Activated CD8-positive, alpha-beta T cell treated with anti-CD3 and anti-CD28 coated beads for 36 hours (primary cell): ENCODE results near the gene ZNF276. TPM values are rescaled to one million over a fixed set of nuclear protein-coding genes. Genes with fewer than 3 reads are reported as not detected.

Experiments used
- ATAC-seq: fragments of 200-7000 bp; cut with Tn5 transposase; one replicate; pipeline ENCODE4 v1.10.0; 2021; ENCODE audit warnings: mild to moderate bottlenecking, moderate library complexity
- CTCF ChIA-PET: fragments of 350-600 bp; sonication (Branson Sonifier 250); formaldehyde crosslinking; loops from one replicate; lab custom pipeline; 2021; ENCODE audit warnings: antibody characterized with exemption; lab: Charles Lee
- POLR2A ChIA-PET: fragments of 350-600 bp; sonication (Branson Sonifier 250); formaldehyde crosslinking; loops from one replicate; lab custom pipeline; 2021; ENCODE audit warnings: antibody characterized with exemption; lab: Charles Lee
- DNase-seq: peaks from one replicate; pipeline ENCODE4 v3.0.0-alpha.2; 2020
- H3K27ac Mint-ChIP-seq: one replicate; pipeline ENCODE4 v1.8.0; 2021; ENCODE audit warnings: mild to moderate bottlenecking, mixed read lengths
- H3K27me3 Mint-ChIP-seq: one replicate; pipeline ENCODE4 v1.8.0; 2021; ENCODE audit warnings: mixed read lengths
- H3K36me3 Mint-ChIP-seq: one replicate; pipeline ENCODE4 v1.8.0; 2021; ENCODE audit warnings: low read depth, mixed read lengths
- H3K4me1 Mint-ChIP-seq: one replicate; pipeline ENCODE4 v1.8.0; 2021; ENCODE audit warnings: low read depth, mixed read lengths
- H3K4me3 Mint-ChIP-seq: one replicate; pipeline ENCODE4 v1.8.0; 2021; ENCODE audit warnings: mild to moderate bottlenecking, moderate library complexity, mixed read lengths
- H3K9me3 Mint-ChIP-seq: one replicate; pipeline ENCODE4 v1.8.0; 2021; ENCODE audit warnings: mixed read lengths
- intact Hi-C: fragments of 100-400 bp; cut with micrococcal nuclease; formaldehyde crosslinking; loops from one replicate; pipeline ENCODE4 v1.10.0; 2022
- total RNA-seq, 2 experiments: library from RNA; stranded (reverse); gene quantifications; one replicate each; pipeline ENCODE4 v1.2.3, GENCODE V29; 2021
- TF ChIP-seq, protein P1 (sequence below): fragments of 200-600 bp; IDR thresholded peaks from one replicate; pipeline ENCODE4 v1.8.0; 2022; ENCODE audit warnings: antibody characterized with exemption, mild to moderate bottlenecking

ZNF276 gene
- total RNA-seq, 2 experiments from 2014 or later = 24.6 to 27.9 TPM

DNA sequence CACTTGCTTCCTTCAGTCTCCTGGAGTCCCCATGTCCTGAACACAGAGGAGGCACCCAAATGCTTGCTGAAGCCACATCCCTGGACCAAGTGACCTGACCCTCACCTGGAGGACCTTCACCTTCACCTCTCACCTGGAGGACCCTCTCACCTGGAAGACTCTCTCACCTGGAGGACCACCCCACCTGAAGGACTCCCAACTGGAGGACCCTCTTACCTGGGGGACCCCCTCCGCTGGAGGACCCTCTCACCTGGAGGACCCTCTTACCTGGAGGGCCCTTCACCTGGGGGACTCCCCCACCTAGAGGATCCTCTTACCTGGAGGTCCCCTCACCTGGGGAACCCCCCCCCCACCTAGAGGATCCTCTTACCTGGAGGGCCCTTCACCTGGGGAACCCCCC is 35.4 kb upstream of the ZNF276 start:
- ChIA-PET CTCF (interaction anchor here (1.0 to 2.4 kb wide), 3 partner anchors 9 to 20 kb away, joined by 3 to 23 read pairs (median 3); partner anchors contain the start of gene SPATA2L), POLR2A (interaction anchor here (1.2 to 2.0 kb wide), 5 partner anchors 12 to 53 kb away, joined by 3 to 21 read pairs (median 5); no protein-coding TSS in a partner anchor)
- TF ChIP-seq, protein P1, sequence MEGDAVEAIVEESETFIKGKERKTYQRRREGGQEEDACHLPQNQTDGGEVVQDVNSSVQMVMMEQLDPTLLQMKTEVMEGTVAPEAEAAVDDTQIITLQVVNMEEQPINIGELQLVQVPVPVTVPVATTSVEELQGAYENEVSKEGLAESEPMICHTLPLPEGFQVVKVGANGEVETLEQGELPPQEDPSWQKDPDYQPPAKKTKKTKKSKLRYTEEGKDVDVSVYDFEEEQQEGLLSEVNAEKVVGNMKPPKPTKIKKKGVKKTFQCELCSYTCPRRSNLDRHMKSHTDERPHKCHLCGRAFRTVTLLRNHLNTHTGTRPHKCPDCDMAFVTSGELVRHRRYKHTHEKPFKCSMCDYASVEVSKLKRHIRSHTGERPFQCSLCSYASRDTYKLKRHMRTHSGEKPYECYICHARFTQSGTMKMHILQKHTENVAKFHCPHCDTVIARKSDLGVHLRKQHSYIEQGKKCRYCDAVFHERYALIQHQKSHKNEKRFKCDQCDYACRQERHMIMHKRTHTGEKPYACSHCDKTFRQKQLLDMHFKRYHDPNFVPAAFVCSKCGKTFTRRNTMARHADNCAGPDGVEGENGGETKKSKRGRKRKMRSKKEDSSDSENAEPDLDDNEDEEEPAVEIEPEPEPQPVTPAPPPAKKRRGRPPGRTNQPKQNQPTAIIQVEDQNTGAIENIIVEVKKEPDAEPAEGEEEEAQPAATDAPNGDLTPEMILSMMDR = no peak
- DNase-seq (no peak), ATAC-seq (no peak)
- peak overlapping the region; percentile 87 for H3K4me3 Mint-ChIP-seq
- intact Hi-C loops = no loop called here
- no peak overlapping the region for H3K27ac Mint-ChIP-seq
- H3K36me3 Mint-ChIP-seq = peaks cover 21% of the 10 kb centered on the region
- no peaks in the 10 kb centered on the region for H3K9me3 Mint-ChIP-seq
- peaks cover 13% of the 10 kb centered on the region for H3K4me1 Mint-ChIP-seq
- no peaks in the 10 kb centered on the region for H3K27me3 Mint-ChIP-seq

DNA sequence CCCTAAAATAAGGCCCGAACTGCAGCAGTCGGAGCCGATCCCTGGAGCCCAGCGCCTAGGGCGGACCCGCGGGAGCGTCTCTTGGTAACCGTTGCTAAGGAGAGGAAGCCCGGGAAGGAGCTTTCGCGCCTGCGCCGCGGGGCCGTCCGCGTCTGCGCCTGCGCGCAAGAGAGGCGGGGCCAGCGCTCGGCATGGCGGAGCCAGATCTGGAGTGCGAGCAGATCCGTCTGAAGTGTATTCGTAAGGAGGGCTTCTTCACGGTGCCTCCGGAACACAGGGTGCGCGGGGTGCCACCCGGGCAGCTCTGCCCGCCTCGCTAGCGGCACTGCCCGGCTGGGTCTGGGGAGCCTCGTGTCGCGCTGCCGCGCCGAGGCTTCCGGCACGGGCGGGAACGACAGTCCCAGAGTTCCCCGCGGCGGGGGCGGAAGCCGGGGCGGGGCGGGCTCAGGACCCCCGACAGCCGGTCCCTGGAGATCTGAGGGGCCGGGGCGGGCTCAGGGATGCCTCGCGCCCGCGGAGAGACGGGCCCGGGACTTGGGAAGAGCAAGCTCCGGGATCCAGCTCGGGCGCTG is 34.7 kb upstream of the ZNF276 start, which contains the start of gene CDK10:
TSS of gene CDK10 (plus strand) at position 170 of the 572 bp plus-strand sequence. CDS start at position 192, 22 bp downstream.
- TF ChIP-seq, protein P1 = no peak
- intact Hi-C loops = no loop called here
- Mint-ChIP-seq H3K36me3 (peaks cover 21% of the 10 kb centered on the region), H3K9me3 (no peaks in the 10 kb centered on the region), H3K4me3 (peak within 1 kb of the TSS; percentile 87), H3K4me1 (peaks cover 13% of the 10 kb centered on the region), H3K27ac (peak within 1 kb of the TSS; percentile 93), H3K27me3 (no peaks in the 10 kb centered on the region)
- POLR2A ChIA-PET = interaction anchor here (0.7 to 2.0 kb wide), 7 partner anchors 12 to 181 kb away, joined by 3 to 21 read pairs (median 4); no protein-coding TSS in a partner anchor
- ATAC-seq (peak; percentile 89), DNase-seq (peak; percentile 89)
- CTCF ChIA-PET = interaction anchor here (1.0 to 2.4 kb wide), 3 partner anchors 9 to 20 kb away, joined by 3 to 23 read pairs (median 3); partner anchors contain the start of gene SPATA2L

DNA sequence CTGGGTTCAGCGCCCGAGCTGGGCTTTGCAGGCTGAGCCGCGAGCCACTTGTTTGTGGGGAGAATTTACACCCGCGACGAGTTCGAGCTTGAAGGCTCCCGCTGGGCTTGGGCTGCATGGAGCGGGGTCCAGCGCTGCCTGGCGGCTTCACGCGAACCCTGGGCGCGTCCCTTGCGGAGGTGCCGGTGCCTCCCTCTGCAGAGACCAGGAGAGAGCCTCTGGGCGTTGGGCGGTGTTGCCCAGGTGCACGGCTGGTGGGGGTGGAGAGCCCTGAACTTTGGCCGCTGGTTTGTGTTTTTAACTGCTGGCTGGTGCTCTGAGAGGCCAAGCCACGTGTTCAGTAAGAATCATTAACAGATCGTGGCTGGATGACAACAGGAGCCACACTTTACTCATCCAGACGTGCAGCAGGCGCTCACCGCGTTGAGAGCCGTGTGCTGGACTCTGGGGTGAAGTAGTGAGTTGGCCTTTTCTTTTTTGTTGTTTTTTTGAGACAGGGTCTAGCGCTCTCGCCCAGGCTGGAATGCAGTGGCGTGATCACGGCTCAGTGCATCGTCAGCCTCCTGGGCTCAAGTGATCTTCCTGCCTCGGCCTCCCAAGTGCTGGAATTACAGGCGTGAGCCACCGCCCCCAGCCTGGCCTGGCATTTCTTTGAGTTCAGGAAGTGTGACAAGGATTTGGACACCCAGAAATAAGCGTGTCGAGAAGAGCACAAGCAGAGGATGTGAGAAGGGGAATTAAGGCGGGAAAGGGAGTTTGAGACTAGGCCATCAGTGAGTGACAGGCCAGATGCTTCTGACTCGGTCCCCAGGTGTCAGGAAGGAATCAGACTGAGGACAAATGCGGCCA is 34.0 kb upstream of the ZNF276 start:
- H3K9me3 Mint-ChIP-seq = no peaks in the 10 kb centered on the region
- H3K27me3 Mint-ChIP-seq = no peaks in the 10 kb centered on the region
- TF ChIP-seq, protein P1 = no peak
- CTCF ChIA-PET = interaction anchor here (1.0 to 2.4 kb wide), 4 partner anchors 8 to 19 kb away, joined by 3 to 23 read pairs (median 4); partner anchors contain the start of gene SPATA2L
- peaks cover 13% of the 10 kb centered on the region for H3K4me1 Mint-ChIP-seq
- peak overlapping the region; percentile 87 for H3K4me3 Mint-ChIP-seq
- ATAC-seq (peak; percentile 45), DNase-seq (peak; percentile 36)
- peaks cover 21% of the 10 kb centered on the region for H3K36me3 Mint-ChIP-seq
- intact Hi-C loops = no loop called here
- POLR2A ChIA-PET = interaction anchor here (0.7 to 2.0 kb wide), 9 partner anchors 11 to 182 kb away, joined by 3 to 21 read pairs (median 4); partner anchors contain the start of gene SPATA2L
- peak overlapping the region; percentile 80 for H3K27ac Mint-ChIP-seq

DNA sequence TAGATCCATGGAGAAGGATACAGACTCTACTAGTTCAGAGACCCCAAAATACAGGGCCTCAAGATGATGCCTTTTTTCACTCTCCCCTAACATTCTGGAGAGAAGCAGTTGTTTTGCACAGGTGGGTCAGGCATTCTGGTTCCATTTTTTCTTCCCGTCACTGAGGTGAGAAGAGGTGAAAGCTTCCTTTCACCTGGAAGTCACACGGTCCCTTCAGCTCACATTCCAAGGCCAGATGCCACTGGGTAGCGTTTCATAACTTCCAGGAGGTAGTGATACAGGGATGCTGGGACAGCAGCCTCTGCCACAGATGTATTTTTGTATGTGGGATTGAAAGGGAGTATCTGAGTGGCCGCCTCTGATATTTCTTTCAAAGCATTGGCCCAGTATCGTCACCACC is 32.9 kb upstream of the ZNF276 start:
- Mint-ChIP-seq H3K4me3 (peak overlapping the region; percentile 87), H3K27me3 (no peaks in the 10 kb centered on the region), H3K36me3 (peaks cover 24% of the 10 kb centered on the region), H3K4me1 (peaks cover 13% of the 10 kb centered on the region), H3K27ac (no peak overlapping the region), H3K9me3 (no peaks in the 10 kb centered on the region)
- no peak for DNase-seq
- no peak for ATAC-seq
- ChIA-PET POLR2A (interaction anchor here (0.6 to 1.6 kb wide), 3 partner anchors 11 to 25 kb away, joined by 3 to 7 read pairs (median 4); partner anchors contain the start of gene SPATA2L), CTCF (interaction anchor here (1.3 to 2.3 kb wide), 3 partner anchors 11 to 18 kb away, joined by 4 to 9 read pairs (median 4); no protein-coding TSS in a partner anchor)
- intact Hi-C loops = no loop called here
- TF ChIP-seq, protein P1 = no peak
